ENCODE measurements around the gene SLC6A18.
"Not testable (repeated sequence)": the region's sequence is repeated elsewhere in the genome, so short reads cannot be mapped to it uniquely, and the experiment has no call there.

SLC6A18 gene

GRCh38 chr5:1216211-1216917 is 8.8 kb upstream of the SLC6A18 start:
- no peak for DNase-seq

- no peak for DNase-seq
Measured at GRCh38 chr5:1216918-1217295, 8.3 kb upstream of the SLC6A18 start.

- no peak for DNase-seq
Measured at GRCh38 chr5:1217596-1218206, 7.5 kb upstream of the SLC6A18 start.

- no peak for DNase-seq
Measured at GRCh38 chr5:1218351-1219080, 6.7 kb upstream of the SLC6A18 start.

- DNase-seq = no peak
Measured at GRCh38 chr5:1219098-1219767, 5.9 kb upstream of the SLC6A18 start.

- no peak for DNase-seq
Measured at GRCh38 chr5:1219768-1220100, 5.4 kb upstream of the SLC6A18 start.

DNA sequence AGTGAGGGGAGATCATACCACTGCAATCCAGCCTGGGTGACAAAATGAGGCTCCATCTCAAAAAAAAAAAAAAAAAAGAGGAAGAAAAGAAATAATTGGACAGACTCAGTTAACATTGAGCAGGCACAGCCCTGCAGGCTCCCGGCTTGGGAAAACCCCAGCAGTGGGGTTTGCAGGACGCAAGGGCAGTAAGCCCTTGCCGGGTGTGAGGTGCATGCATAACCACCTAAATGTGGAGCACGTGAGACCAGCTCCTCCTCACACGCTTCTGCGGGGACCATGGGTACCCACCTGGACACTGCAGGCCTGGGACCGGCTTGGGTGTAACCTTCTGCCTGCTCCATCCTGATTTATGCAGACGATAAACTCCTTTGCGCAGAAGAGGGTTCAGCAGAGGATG is 4.8 kb upstream of the SLC6A18 start:
- no peak for DNase-seq

DNA sequence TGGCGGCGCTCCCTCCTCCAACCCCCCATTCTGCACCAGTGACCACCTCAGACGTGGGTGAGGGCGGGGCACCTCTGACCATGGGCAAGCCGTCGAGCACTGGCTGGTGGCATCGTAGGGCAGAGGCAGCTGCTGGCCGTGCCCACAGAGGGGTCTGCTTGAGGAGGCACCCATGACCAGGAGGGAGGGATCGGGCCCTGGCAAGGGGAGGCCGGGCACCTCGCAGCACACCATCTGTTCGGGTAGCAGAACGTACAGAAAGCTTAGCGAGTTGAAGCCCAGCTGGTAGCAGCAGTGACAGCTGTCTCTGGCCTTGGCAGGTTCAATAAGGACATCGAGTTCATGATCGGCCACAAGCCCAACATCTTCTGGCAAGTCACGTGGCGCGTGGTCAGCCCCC is 4.3 kb upstream of the SLC6A18 start:
- no peak for DNase-seq

DNA sequence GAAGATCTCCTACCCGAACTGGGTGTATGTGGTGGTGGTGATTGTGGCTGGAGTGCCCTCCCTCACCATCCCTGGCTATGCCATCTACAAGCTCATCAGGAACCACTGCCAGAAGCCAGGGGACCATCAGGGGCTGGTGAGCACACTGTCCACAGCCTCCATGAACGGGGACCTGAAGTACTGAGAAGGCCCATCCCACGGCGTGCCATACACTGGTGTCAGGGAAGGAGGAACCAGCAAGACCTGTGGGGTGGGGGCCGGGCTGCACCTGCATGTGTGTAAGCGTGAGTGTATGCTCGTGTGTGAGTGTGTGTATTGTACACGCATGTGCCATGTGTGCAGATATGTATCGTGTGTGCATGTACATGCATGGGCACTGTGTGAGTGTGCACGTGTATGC is 3.5 kb upstream of the SLC6A18 start:
- DNase-seq = no peak

- no peak for DNase-seq
Measured at GRCh38 chr5:1222147-1222546, 3.0 kb upstream of the SLC6A18 start.

GRCh38 chr5:1222621-1223277 is 2.4 kb upstream of the SLC6A18 start:
- no peak for DNase-seq

- DNase-seq = no peak
Measured at GRCh38 chr5:1223278-1223670, 1.9 kb upstream of the SLC6A18 start.

GRCh38 chr5:1224631-1225030 is 550 bp upstream of the SLC6A18 start:
- DNase-seq = no peak

DNA sequence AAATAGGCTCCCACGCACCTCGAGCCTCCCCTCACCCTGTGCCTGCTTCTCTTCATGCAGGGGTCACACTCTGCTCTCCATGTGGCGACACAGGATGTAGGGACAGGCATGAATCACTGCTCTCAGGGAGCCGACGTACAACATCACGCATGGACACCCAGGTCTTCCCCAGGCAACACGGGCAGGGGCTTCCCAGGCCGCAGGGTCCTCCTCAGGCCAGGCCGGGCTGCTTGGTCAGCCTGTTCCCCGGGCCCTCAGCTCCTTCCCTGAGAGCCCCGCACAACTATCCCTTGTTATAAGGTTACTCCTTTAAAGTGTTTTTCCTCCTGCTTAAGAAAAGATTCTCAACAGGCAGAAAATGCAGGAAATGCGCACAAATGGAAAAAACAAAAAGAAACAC is 1.1 kb downstream of the SLC6A18 start:
- DNase-seq = no peak

DNA sequence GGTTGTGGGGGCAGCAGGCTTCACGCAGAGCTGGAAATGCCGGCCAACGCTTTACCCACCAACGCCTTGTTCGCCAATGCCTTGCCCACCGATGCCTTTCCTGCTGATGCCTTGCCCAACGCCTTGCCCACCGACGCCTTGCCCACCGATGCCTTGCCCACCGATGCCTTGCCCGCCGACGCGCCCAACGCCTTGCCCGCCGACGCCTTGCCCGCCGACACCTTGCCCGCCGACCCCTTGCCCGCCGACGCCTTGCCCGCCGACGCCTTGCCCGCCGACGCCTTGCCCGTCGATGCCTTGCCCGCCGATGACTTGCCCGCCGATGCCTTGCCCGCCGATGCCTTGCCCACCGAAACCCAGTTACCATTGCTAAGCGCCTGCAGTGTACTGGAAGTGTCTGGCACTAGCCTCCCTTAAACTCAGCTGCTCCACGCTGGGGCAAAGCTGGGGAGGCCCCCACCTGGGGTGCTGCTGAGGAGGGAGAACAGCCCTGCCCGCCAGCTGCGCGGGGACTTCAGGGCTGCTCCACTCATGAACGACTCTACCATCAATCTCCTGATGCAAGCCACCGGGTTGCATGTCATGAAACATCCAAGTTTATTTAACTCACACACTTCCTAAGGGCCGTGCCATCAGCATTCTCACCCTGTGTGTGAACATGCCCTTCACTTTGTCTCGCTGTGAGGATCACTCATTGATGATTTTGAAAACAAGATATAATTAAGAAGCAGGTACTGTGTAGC is 1.8 kb downstream of the SLC6A18 start:
- no peak for DNase-seq

GRCh38 chr5:1227667-1228066 is 2.5 kb downstream of the SLC6A18 start:
- no peak for DNase-seq

DNA sequence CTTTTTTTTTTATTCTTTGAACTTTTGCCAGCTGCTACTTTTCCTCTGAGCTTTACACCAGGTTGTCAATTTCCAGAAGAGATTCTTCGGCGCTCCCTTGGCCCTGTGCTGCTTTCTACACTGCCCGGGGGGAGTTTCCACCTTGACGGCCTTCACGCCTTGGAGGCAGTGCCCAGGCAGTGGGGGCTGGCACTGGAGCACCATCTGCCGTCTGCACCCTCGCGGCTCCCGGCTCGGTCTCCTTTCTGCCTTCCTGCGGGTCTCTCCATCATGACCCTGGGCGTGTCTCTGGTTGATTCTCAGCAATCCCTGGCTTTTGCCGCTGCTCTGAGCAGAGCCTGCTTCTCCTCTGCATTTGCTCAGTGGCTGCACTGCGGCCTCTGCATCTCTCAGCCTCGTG is 2.9 kb downstream of the SLC6A18 start:
- DNase-seq = no peak

- not testable (repeated sequence) for DNase-seq
Measured at GRCh38 chr5:1229023-1229422, 3.8 kb downstream of the SLC6A18 start.

GRCh38 chr5:1229822-1230221 is 4.6 kb downstream of the SLC6A18 start:
- DNase-seq = no peak

GRCh38 chr5:1230551-1230950 is 5.4 kb downstream of the SLC6A18 start:
- DNase-seq = no peak

DNA sequence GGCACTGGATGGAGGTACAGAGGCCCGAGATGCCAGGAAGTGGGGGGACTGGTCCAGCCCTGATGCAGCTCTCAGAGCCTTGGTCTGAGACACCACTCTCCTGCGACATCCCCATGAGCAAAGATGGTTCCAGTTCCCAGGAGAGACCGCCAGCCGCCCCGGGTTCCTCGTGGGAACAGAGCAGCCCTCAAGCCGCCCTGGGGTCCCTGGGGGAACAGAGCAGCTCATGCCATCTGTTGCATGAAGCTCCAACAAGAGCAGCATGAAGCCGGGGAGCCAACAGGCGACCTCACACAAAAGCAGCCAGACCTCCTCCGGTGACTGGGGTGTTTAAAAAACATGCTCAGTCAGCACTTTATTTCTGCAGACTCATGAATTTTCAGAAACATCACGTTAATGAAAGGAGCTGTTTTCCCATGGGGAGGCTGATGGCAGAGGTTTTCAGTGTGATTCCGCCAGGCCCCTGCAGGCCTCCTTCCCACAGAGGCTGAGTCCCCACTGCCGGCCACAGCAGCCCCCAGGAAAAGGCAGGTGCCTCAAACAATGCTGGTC is 6.2 kb downstream of the SLC6A18 start:
- DNase-seq = no peak

DNA sequence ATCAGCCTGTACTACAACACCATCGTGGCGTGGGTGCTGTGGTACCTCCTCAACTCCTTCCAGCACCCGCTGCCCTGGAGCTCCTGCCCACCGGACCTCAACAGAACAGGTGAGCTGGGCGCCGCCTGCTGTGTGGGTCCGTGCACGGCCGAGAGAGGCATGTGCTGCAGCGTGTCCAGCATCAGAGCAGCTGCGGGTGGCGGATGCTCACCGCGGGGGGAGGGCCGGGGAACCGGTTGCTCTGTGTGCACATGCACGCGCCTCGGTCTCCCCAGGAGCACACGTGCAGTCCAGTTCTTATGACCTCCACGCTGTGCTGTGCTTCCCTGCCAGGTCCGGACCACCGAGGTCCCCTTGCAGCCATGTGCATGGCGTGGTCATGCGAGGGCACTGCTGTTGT is 7.6 kb downstream of the SLC6A18 start:
- DNase-seq = no peak

All from fibroblast of skin of back (primary cell).